ACHN (cell line): Measurements from ENCODE around the gene CBY3.
A peak's percentile ranks its signal among the peaks of the same experiment; 100 is the strongest.
"Not testable (repeated sequence)": the region's sequence is repeated elsewhere in the genome, so short reads cannot be mapped to it uniquely, and the experiment has no call there.

ENCODE experiments used
- DNase-seq: peaks from one replicate; pipeline ENCODE4 v3.0.0-alpha.2; 2015
- in situ Hi-C: cut with HindIII; loops from 2 replicates; pipeline ENCODE4 v1.10.0; 2017; ENCODE audit warnings: low sequenced_read_pairs, low pct_ligation_motif_present, low pct_unique_long_range_greater_than_20kb

The CBY3 gene

DNA sequence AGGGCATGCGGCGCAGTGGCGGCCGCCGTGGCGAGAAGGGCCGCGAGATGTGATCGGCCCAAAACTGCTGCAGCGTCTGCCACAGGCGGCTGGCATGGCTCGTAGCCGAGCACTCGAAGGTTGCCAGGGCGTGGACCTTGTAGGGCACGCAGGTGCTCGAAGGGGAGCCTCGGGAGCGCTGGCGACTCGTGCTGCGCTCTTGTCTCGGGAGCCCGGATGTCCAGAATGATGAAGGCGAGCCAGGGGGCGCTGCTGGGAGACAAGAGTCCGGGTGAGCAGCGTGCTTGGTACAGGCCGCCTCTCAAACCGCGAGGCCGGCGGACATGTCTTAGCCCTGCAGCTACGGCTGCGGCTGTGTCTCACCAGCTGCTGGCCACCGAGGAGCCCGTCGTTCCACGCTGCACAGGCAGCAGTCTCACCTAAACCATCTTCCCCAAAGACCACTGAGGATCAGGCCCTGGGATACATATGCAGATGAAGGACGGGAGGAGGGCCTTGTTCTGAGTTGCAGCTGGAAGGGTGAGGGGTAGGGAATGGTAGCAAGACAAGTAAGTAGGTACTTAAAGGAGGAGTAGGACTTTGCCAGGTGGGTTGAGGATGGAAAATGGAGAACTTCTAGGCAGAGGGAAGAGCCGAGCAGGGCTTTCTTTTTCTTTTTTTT, 1.7 kb downstream of the CBY3 start:
- DNase-seq, result no peak
- in situ Hi-C loops, result no loop called here

DNA sequence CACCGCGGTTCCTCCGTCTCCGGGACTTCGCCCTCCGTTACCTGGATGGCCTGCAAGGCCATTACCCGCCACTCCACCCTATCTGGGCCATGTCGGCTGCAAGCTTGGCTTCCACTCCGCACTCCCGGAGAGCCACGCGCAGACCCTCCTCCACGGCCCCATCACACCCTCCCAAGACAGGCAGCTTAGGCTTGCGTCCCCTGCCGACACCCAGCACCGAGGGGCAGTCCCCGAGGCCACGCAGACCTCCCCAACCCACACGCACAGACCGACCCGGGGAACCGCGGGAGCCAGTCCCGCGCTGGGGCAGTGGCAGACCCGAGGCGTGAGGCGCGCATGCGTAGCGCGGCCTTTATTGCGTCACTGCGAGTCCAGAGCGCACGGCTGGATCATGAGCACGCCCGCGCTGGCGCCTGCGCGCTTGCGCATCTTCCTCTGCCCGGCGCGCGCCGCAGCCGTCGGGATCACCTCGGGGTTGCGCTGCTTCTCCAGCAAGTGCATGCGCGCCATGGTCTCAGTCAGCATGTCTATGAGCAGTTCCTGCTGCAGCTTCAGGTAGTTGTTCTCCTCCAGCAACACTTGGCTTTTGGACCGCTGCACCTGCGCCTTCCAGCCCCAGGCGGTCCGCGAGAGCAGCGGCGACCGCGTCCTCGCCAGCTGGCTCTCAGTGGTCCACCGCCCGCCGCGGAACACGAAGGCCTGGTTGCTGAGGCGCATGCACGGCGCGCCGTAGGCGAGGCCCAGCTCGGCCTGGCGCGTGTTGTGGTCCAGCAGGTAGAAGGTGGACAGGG, 2.4 kb downstream of the CBY3 start:
- peak; percentile 93 for DNase-seq
- in situ Hi-C loops, result no loop called here

DNA sequence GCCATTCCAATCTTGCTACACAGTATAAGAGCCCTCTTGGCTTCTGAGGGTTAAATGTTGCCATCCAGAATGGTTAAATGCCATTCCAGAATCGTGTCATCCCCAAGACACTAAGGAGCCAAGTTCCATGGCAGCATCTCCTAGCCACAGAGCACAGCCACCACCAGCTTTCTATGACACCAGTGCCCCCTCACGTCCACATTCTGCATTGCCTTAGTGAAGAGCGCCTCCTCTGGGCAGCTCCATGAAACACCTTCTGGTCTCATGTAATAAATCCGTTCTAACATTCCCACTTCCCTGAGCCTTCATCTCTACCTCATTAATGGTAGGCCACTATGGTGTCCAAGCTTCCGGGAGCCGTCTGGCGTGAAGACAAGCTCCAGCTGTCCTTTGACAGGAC, 12.4 kb downstream of the CBY3 start:
- DNase-seq, result no peak
- in situ Hi-C loops, result no loop called here

DNA sequence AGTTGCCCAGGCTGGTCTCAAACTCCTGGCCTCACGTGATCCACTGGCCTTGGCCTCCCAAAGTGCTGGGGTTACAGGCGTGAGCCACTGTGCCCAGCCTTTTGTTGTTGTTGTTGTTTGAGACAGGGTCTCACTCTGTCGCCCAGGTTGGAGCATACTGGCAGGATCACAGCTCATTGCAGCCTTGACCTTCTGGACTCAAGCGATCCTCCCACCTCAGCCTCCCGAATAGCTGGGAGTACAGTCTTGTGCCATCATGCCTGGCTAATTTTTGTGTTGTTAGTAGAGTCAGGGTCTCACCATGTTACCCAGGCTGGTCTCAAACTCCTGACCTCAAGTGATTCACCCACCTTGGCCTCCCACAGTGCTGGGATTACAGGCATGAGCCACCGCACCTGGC, 19.2 kb downstream of the CBY3 start:
- in situ Hi-C loops, DNase-seq: not testable (repeated sequence)

DNA sequence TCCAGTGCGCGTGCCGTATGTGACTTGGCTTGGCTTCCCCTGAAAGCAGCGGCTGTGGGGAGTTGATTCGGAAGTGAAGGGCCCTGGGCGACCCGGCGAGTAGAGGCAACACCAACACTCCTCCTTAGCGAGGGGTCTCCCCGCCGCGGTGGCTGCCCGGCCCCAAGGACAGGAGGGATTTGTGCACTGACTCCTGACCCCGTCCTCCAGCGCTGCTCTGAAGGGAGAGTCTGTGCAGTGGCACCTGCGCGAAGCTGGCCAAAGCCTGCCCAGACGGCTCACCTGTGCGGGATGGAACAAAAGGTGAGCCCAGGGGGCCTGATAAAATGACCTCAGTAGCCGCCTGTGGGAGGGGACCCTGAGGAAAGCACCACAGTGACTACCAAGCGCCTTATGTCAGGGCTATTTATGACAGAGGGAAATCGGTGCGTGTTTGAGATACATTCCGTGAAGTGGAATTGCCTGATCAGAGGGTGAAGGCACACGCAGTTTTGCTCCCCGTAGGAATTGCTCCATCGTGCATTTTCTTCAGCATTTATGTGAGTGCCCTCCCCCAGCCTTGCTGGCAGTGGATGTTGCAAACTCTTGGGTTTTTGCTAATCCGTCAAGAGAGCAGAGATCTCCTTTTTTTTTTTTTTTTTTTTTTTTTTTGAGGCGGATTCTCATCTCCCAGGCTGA, 22.5 kb downstream of the CBY3 start:
- in situ Hi-C loops, DNase-seq: not testable (repeated sequence)

DNA sequence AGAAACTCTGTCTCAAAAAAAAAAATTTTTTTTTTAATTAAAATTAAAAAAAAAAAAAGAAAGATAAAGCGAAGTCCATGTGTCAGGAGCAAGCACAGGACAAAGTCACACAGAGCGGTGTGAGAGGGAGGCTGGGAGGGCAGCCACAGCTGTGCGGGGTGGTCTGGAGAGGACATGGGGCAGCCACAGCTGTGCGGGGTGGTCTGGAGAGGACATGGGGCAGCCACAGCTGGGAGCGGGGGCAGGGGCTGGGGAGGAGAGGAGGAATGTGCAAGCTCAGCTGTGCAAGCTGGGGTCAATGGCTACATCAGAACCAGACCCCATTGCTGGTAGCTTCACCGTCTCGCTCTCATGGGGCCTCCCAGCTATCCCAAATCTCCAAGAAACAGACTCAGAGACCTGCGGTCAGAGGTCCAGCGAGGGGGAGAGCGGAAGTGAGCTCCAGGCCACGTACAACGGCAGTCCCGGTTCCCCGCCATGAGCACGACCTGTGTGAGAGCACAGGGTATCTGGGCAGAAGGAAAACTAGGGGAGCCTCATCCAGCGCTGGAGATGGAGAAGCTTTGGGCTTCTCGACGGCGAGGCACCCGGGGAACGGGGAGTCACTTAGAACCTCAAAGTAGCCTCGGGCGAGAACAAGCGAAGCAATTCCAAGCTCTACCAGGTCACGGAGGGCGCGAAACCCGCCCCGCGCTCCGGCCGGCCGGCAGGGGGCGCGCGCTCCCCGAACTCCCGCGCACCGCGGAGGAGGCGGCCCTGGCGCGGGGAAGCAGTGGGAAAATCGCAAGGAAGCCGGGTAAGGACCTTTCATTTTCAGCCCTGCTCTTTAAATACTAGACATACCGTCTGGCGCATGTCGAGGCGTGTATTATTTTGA, 23.3 kb downstream of the CBY3 start:
- in situ Hi-C loops, DNase-seq: not testable (repeated sequence)

DNA sequence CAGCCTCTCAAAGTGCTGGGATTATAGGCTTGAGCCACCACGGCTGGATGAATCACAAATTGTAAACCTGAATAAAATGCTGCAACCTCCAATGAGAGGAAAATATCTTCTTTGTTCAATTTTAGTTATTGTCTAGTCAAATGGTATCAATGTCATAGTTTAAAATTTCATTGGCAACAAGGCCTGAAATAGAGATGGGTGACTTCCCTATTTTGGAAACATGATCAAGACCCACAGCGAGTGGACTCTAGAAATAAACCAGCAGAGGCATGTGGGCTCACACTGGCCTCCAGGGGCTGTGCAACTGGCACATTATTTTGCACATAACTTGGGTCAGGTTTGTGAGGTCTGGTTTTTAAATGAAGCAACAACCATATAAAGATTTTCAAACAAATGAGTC, 27.7 kb downstream of the CBY3 start:
- in situ Hi-C loops, result not testable (repeated sequence)

DNA sequence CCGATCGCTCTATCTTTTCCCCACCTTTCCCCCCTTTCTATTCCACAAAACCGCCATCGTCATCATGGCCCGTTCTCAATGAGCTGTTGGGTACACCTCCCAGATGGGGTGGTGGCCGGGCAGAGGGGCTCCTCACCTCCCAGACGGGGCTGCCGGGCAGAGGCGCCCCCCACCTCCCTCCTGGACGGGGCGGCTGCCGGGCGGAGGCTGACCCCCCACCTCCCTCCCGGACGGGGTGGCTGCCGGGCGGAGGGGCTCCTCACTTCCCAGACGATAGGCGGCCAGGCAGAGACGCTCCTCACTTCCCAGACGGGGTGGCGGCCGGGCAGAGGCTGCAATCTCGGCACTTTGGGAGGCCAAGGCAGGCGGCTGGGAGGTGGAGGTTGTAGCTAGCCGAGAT, 30.6 kb downstream of the CBY3 start:
- DNase-seq, in situ Hi-C loops: not testable (repeated sequence)

More for the DNA sequence above, 27.7 kb downstream of the CBY3 start:
- not testable (repeated sequence) for DNase-seq

DNA sequence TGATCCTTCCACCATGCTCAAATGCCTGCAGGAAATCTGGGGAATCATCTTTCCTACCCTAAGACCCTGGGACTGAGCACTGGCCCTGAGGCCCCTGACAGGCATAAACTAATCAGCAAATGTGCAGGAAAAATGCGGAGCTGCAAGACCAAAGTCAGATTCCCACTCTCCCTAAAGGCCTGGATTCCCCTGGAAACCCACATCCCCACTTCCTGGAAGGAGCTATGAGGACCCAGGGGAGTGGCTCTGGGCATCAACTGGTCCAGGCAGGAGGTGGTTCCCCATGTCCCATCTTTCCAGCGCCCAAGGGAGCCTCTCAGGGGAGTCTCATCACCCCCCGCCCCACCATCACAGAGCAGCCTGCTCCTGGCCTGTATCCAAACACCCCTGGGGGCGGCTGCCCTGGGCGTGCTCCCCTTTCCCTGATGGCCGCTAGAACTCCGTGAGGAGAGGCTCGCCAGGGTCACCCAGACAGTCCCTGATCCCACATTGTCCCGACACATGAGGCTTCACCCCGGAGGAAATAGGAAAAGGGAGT, 31.6 kb downstream of the CBY3 start:
- in situ Hi-C loops, DNase-seq: not testable (repeated sequence)

DNA sequence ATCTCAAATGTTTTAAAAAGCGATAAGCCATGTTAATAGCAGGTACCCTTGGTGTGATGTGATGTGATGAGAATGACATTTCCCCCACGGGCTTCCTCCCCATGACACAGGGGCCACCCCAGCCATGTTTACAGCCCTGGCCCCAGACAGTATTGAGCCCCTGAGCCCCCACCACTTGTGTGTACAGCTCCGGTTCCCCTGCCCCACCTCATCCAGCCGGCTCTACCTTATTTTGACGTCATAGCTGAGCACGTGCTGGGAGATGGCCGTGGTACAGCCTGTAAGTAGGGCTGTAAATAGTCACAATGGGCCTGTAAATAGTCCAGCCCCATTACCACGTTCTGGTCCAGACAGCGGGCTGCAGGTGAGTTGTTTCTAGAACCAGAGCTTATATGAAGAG, 32.4 kb downstream of the CBY3 start:
- in situ Hi-C loops, result no loop called here
- no peak for DNase-seq

DNA sequence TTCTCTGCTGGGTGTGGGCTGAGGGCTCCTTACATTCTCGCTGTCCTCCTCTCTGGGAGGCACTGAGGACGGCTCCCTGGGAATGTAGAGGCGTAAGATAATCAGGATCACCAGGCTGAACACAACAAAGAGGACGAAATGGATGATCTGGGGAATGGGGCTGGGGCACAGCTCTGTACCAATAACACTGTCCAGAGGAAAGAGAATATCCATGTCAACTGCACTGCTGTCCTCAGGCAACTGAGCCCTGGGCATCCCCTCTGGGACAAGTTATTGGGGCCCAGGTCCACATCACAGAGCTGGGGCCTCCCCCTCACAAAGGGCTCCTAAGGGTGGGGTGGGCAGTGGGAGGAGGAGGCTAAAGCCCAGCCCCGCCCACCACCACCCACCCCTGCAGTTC, 36.1 kb downstream of the CBY3 start:
- in situ Hi-C loops, DNase-seq: not testable (repeated sequence)

DNA sequence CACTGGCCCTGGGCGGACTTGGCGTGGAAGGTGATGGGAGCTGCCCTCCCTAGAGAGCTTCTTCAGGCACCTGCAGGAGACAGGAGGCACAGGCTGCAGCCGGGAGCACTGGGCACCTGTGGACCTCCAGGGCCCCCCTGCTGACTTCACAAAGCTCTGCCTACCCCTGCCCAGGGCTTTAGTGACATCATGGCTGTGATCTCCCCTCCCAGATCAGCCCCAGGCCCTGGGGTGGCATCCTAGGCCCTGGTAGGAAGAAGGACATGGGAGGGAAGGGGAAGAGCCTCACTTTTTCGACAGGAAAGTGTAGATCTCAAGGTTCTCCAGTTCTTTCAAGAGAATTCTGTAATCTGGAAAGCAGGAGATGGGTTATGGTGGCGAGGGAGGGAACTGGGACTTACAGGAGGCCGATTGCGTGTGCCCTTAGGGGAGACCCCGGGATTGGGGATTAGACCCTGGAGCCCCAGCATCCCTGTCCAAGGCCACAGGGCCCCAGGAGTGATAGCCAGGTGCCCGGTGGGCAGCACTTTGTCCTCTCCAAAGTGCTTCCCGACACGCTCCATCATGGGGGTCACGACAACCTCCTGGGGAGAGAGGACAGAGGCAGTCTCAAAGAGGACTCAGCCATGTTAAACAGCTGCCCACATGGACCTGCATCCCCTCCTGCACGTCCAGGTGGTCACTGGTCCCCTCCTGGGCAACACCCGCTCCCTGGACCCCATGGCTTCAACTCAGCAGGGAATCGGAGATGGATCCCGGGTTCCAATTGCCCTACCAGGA, 37.5 kb downstream of the CBY3 start:
- DNase-seq, in situ Hi-C loops: not testable (repeated sequence)

DNA sequence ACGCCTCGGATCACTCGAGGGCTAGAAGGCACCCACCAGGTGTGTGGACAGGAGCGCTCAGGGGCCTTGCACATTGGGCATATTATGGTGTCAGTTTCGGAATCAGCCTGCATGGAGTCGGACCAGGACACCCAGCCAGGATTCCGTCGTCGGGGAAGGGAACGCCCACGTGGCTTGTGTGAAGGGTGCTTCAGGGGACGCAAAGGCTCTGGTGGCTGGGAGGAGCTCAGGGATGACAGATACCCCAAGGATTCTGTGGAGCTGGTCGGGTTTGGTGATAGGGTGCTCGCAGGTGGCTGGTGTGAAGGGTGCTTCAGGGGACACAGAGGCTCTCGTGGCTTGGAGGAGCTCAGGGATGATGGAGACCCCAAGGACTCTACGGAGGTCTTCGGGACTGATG, 38.2 kb downstream of the CBY3 start:
- DNase-seq, in situ Hi-C loops: not testable (repeated sequence)

DNA sequence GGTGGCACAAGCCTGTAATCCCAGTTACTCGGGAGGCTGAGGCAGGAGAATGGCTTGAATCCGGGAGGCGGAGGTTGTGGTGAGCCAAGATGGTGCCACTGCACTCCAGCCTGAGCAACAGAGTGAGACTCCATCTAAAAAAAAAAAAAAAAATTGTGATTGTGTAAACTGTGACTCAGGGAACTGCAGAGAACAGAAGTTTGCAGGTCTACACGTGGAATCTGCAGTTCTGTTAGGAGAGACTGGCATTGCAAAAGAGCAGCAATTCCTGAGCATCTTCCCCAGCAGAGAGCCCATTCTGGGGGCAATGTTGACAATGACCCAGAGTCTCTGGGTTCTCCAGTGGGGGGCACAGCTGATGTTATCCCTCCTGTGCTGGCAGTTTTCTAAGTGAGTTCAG, 39.1 kb downstream of the CBY3 start:
- in situ Hi-C loops, DNase-seq: not testable (repeated sequence)

DNA sequence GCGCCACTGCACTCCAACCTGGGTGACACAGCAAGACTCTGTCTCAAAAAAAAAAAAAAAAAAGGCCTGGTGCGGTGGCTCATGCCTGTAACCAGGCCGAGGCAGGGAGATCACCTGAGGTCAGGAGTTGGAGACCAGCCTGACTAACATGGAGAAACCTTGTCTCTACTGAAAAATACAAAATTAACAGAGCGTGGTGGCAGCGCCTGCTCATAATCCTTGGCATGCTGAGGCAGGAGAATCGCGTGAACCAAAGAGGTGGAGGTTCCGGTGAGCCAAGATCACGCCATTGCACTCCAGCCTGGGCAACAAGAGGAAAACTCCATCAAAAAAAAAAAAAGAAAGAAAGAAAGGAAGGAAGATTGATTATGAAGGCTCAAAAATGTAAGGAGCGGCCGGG, 41.5 kb downstream of the CBY3 start:
- DNase-seq, in situ Hi-C loops: not testable (repeated sequence)

DNA sequence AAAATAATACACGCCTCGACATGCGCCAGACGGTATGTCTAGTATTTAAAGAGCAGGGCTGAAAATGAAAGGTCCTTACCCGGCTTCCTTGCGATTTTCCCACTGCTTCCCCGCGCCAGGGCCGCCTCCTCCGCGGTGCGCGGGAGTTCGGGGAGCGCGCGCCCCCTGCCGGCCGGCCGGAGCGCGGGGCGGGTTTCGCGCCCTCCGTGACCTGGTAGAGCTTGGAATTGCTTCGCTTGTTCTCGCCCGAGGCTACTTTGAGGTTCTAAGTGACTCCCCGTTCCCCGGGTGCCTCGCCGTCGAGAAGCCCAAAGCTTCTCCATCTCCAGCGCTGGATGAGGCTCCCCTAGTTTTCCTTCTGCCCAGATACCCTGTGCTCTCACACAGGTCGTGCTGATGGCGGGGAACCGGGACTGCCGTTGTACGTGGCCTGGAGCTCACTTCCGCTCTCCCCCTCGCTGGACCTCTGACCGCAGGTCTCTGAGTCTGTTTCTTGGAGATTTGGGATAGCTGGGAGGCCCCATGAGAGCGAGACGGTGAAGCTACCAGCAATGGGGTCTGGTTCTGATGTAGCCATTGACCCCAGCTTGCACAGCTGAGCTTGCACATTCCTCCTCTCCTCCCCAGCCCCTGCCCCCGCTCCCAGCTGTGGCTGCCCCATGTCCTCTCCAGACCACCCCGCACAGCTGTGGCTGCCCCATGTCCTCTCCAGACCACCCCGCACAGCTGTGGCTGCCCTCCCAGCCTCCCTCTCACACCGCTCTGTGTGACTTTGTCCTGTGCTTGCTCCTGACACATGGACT, 46.3 kb downstream of the CBY3 start:
- in situ Hi-C loops, result not testable (repeated sequence)

More for the DNA sequence above, 46.3 kb downstream of the CBY3 start:
- DNase-seq, result not testable (repeated sequence)
